Lung (tissue), 12 donors: ENCODE measurements around the gene DCBLD2. TPM values are rescaled to one million over a fixed set of nuclear protein-coding genes. Genes with fewer than 3 reads are reported as not detected.
A peak's percentile ranks its signal among the peaks of the same experiment; 100 is the strongest.

Source experiments
- ATAC-seq: fragments of 200-7000 bp; cut with Tn5 transposase; one replicate; pipeline ENCODE4 v1.9.1; 2020; ENCODE audit warnings: moderate number of reproducible peaks; ENCODE audit not compliant: insufficient read depth, low FRiP score
- DNase-seq, 3 donors: peaks; one replicate each; pipeline ENCODE4 v3.0.0-alpha.2; 2013 to 2017
- H3K27ac ChIP-seq, 2 donors: one replicate each; pipeline ENCODE4 v1.5.1; 2013; ENCODE audit warnings: mild to moderate bottlenecking in 2 of 2, moderate library complexity in 2 of 2, control low read depth in 1 of 2, inconsistent platforms in 1 of 2, low read depth in 1 of 2, low read length in 1 of 2
- H3K27me3 ChIP-seq, 3 donors: one replicate each; pipeline ENCODE4 v1.5.1; 2013; ENCODE audit warnings: low read length in 2 of 3; ENCODE audit not compliant: control insufficient read depth in 3 of 3, insufficient read depth in 3 of 3
- H3K36me3 ChIP-seq, 4 donors: one replicate each; pipeline ENCODE4 v1.5.1; 2013; ENCODE audit warnings: low read length in 4 of 4, mild to moderate bottlenecking in 1 of 4, moderate library complexity in 1 of 4; ENCODE audit not compliant: control insufficient read depth in 4 of 4, insufficient read depth in 4 of 4
- H3K4me1 ChIP-seq, 5 donors: one replicate each; pipeline ENCODE4 v1.5.1; 2013; ENCODE audit warnings: low read length in 5 of 5, mild to moderate bottlenecking in 2 of 5, moderate library complexity in 1 of 5; ENCODE audit not compliant: control insufficient read depth in 5 of 5, insufficient read depth in 5 of 5
- H3K4me3 ChIP-seq: one replicate; pipeline ENCODE4 v1.5.1; 2013; ENCODE audit warnings: mild to moderate bottlenecking, control low read depth, moderate library complexity
- H3K9ac ChIP-seq, 2 donors: one replicate each; pipeline ENCODE4 v1.5.1; 2013; ENCODE audit warnings: low read length in 2 of 2, control low read depth in 1 of 2; ENCODE audit not compliant: insufficient read depth in 1 of 2
- H3K9me3 ChIP-seq, 4 donors: one replicate each; pipeline ENCODE4 v1.5.1; 2013; ENCODE audit warnings: low read length in 3 of 4, mild to moderate bottlenecking in 1 of 4, moderate library complexity in 1 of 4; ENCODE audit not compliant: control insufficient read depth in 4 of 4, insufficient read depth in 3 of 4
- CTCF ChIP-seq: IDR thresholded peaks from 2 replicates; pipeline ENCODE4 v1.5.1; 2012; ENCODE audit warnings: mild to moderate bottlenecking; ENCODE audit errors: control extremely low read depth, extremely low read depth
- WGBS, 2 donors: extraction: QIAGEN DNeasy Blood & Tissue Kit; methylation state at CpG; one replicate each; pipeline ENCODE4 v1.1.7; 2013; 5-methylcytosine and 5-hydroxymethylcytosine counted together
- polyA plus RNA-seq, 2 donors: library from polyadenylated mRNA; stranded (reverse); fragments of 200-250 nt; gene quantifications; one replicate each; pipeline ENCODE4 v1.2.1, GENCODE V29; 2013
- total RNA-seq, 2 donors: library from RNA; depleted of rRNA in 1 of 2; stranded (reverse); fragments of >200 nt in 1 of 2; gene quantifications; one replicate each; pipeline ENCODE4 v1.2.1, GENCODE V29; 2014 to 2021
- donor health status: control.
- donor health status: control.
- donor health status: Bipolar disorder and iron deficiency.
- donor health status: healthy.
- donor health status: DM: yes; HTN: yes; CAD: no.

The DCBLD2 gene
- total and polyA plus RNA-seq, 4 donors, result 7.1 to 83.8 (median 18.5) TPM

DNA sequence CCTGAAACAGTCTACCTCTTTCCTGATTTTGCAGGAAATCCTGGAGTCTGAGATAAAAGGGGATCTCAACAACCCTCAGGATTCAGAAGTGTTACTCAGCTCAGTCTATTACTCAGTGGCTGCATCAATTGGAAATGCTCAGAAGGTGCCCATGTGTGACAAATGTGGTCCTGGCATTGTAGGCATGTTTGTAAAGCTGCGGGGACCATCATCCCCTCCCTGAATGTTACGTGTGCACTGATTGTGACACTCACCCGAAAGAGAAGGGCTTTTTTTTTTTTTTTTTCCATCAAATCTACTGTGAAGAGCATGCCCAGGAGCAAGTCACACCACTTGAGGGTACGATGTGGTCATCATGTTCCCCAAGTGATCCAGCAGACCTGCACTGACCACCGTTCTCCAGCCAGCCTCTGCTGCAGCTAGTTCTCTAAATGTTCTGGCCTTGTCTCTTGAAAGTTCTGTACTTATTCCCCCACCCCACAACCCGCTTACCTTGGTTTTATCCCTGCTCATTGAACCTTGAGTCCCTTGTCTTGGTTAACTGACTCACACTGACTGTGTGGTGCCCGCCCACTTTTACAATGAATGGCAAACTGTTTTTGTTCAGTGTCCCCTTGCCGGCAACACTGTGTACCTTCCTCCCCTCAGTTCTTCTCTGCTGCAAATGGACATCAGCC lies 118.5 kb downstream of the DCBLD2 start:
- Histone ChIP-seq H3K9ac (no peak overlapping the region), H3K27ac (no peak overlapping the region), H3K36me3 (peaks cover 0 to 5% (median 2%) of the 10 kb centered on the region in 4 donors), H3K4me3 (no peak overlapping the region), H3K4me1 (peaks cover 0 to 49% (median under 1%) of the 10 kb centered on the region in 5 donors), H3K27me3 (no peaks in the 10 kb centered on the region), H3K9me3 (no peaks in the 10 kb centered on the region)
- no peak for ATAC-seq
- no peak for TF ChIP-seq CTCF
- WGBS, 2 donors, result 81 to 85% methylated on average over 8 of the region's 8 CpGs
- DNase-seq, result no peak

DNA sequence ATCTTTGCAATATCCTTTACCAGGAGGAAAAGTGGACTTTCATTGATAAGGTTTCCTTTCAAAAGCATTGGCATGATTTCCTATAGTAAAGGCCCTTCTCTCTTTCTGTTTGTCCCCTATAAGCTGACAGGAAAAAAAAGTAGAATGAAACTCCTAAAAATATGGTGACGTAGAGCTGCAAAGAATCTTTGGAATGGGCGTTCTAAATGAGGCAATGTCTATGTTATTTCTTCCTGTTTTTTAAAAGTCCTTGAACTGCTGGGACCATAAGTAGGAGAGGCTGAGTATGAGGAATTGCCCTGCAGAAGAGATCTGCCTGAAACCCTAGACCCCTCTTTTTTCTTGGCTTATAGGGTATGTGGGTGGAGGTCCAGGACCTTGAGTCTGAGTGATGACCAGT lies 121.2 kb downstream of the DCBLD2 start:
- peaks cover 0 to 41% (median 3%) of the 10 kb centered on the region in 5 donors for H3K4me1 ChIP-seq
- TF ChIP-seq CTCF, result no peak
- H3K27ac ChIP-seq, result peak overlapping the region in 1 of 2 donors; percentile 68

DNA sequence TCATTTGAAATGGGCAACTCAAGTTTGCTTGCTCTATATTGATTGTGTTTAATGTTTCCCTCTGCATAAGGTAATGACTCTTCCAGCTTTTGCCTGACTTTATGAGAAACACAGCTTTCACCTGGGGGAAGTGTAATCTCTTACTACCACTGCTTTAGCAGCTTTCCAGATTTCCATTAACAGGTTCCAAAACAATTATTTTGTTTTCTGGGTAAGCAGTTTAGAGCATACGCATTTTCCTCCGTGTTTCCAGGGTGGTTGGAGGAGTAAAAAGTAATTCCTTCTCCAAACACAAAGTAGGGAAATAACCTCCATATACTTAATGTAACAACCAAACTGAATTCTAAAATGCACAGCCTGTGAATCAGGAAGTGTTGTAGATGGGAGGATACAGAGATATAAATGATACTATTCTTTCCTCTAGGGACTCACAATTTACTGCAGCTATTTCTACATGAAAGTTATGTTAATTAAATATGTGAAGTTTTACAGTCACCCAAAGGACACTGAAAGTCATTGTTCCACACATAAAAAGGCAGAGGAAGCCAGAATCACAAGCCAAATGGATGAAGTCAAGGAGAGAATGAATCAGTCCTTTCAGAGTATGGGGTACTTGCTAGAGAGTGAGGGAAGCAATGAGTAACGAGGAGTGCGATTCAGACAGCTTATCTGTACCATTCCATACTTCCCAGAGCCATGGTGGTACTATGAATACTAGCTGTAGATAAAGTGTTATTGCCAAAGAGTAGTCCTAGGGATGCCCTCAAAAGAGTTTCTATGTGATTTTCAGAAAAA lies 121.8 kb downstream of the DCBLD2 start:
- Histone ChIP-seq H3K27ac (peak overlapping the region in 1 of 2 donors; percentile 74), H3K4me1 (peaks cover 0 to 38% (median 3%) of the 10 kb centered on the region in 5 donors), H3K36me3 (peaks cover 0 to 2% (median 0%) of the 10 kb centered on the region in 4 donors), H3K9ac (no peak overlapping the region), H3K4me3 (no peak overlapping the region), H3K27me3 (no peaks in the 10 kb centered on the region), H3K9me3 (no peaks in the 10 kb centered on the region)
- ATAC-seq, result no peak
- TF ChIP-seq CTCF, result no peak
- DNase-seq, result no peak
- WGBS, 2 donors, result 88 to 89% methylated on average over 4 of the region's 4 CpGs

More for the DNA sequence above, 121.2 kb downstream of the DCBLD2 start:
- no peak overlapping the region for H3K4me3 ChIP-seq
- no peak for DNase-seq
- H3K27me3 ChIP-seq, result no peaks in the 10 kb centered on the region
- WGBS, 2 donors, result 83 to 85% methylated on average over 2 of the region's 2 CpGs
- ATAC-seq, result no peak
- H3K9me3 ChIP-seq, result no peaks in the 10 kb centered on the region
- H3K36me3 ChIP-seq, result peaks cover 0 to 2% (median 0%) of the 10 kb centered on the region in 4 donors
- no peak overlapping the region for H3K9ac ChIP-seq
